AG10803 (cell line): ENCODE measurements around the gene LCE2D.

Source experiments
- DNase-seq: peaks from one replicate; pipeline ENCODE4 v3.0.0; 2010; ENCODE audit warnings: low read depth
- H3K4me3 ChIP-seq: 2 replicates; pipeline ENCODE4 v1.5.1; 2011; ENCODE audit warnings: mild to moderate bottlenecking, low read length, control low read depth
- CTCF ChIP-seq: conservative IDR thresholded peaks from 2 replicates; pipeline ENCODE4 v1.5.1; 2011; ENCODE audit warnings: mild to moderate bottlenecking, low read length, control low read depth, inconsistent platforms

Gene LCE2D

GRCh38 chr1:152663098-152663497, at the start of gene LCE2D:
Gene LCE2D (plus strand): TSS chr1:152663380. CDS start chr1:152664106, 726 bp downstream.
- TF ChIP-seq CTCF: no peak
- no peak for DNase-seq
- H3K4me3 ChIP-seq: no peak within 1 kb of the TSS

GRCh38 chr1:152613511-152613910, 49.7 kb upstream of the LCE2D start, which contains the start of gene LCE3B:
Gene LCE3B (plus strand): TSS chr1:152613811. CDS start chr1:152613811, 0 bp downstream.
- no peak for TF ChIP-seq CTCF
- DNase-seq: no peak
- H3K4me3 ChIP-seq: no peak within 1 kb of the TSS

- DNase-seq: no peak
- H3K4me3 ChIP-seq: no peak overlapping the region
- TF ChIP-seq CTCF: no peak
Observed at GRCh38 chr1:152621993-152622392, 41.2 kb upstream of the LCE2D start.

- TF ChIP-seq CTCF: no peak
- no peak within 1 kb of the TSS for H3K4me3 ChIP-seq
- DNase-seq: no peak
Observed at GRCh38 chr1:152622803-152623202, 40.4 kb upstream of the LCE2D start, which contains the start of gene LCE3A. Gene LCE3A (minus strand): TSS chr1:152623103. CDS start chr1:152623103, 0 bp downstream.

- H3K4me3 ChIP-seq: no peak overlapping the region
- TF ChIP-seq CTCF: peak; percentile 8; the same call in 1 of the 2 replicates
- DNase-seq: no peak
Observed at GRCh38 chr1:152623203-152623844, 39.9 kb upstream of the LCE2D start.

GRCh38 chr1:152626744-152627143, 36.4 kb upstream of the LCE2D start:
- no peak for TF ChIP-seq CTCF
- no peak for DNase-seq

GRCh38 chr1:152630596-152630995, 32.6 kb upstream of the LCE2D start:
- no peak for TF ChIP-seq CTCF
- DNase-seq: no peak
- H3K4me3 ChIP-seq: no peak overlapping the region

More at GRCh38 chr1:152626744-152627143, 36.4 kb upstream of the LCE2D start:
- H3K4me3 ChIP-seq: no peak overlapping the region
